Gastrocnemius medialis (tissue), 4 donors: ENCODE data around the gene EXD3.

Experiments
- POLR2A ChIP-seq, 2 donors: fragments of 450-650 bp; IDR thresholded peaks; one replicate each; pipeline ENCODE4 v1.6.1; 2017; ENCODE audit warnings: antibody characterized with exemption in 2 of 2, mild to moderate bottlenecking in 2 of 2, moderate library complexity in 2 of 2
- TF ChIP-seq, protein P1 (sequence below), 5 experiments: fragments of 450-650 bp in 3 of 5; fragments of 200-600 bp in 2 of 5; sonication (generic) in 2 of 5; IDR thresholded peaks in 4 of 5; conservative IDR thresholded peaks in 1 of 5; 1 replicate in 4 of 5; 2 replicates in 1 of 5; pipeline ENCODE4 v1.5.1; 2016 to 2019; ENCODE audit warnings: antibody characterized with exemption in 5 of 5, mild to moderate bottlenecking in 3 of 5, moderate library complexity in 3 of 5

DNA sequence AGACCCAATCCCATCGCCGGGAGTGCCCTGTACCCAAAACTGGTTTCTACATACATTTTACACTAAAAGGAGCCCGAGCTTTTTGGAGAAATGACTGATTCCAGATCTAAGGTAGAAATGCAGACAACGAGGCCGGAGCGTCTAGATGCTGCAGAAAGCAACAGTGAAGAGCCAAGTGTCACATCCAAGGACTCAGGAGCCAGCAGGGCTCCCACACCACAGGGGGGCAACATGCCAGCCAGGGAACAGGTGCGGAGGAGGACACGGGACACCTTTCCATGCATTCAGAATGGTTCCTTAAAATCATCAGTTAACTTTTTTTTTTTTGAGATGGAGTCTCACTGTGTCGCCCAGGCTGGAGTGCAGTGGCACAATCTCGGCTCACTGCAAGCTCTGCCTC is 97.8 kb downstream of the EXD3 start:
- no peak for TF ChIP-seq POLR2A (IDR thresholded peaks at IDR 0.05)
- TF ChIP-seq, protein P1, sequence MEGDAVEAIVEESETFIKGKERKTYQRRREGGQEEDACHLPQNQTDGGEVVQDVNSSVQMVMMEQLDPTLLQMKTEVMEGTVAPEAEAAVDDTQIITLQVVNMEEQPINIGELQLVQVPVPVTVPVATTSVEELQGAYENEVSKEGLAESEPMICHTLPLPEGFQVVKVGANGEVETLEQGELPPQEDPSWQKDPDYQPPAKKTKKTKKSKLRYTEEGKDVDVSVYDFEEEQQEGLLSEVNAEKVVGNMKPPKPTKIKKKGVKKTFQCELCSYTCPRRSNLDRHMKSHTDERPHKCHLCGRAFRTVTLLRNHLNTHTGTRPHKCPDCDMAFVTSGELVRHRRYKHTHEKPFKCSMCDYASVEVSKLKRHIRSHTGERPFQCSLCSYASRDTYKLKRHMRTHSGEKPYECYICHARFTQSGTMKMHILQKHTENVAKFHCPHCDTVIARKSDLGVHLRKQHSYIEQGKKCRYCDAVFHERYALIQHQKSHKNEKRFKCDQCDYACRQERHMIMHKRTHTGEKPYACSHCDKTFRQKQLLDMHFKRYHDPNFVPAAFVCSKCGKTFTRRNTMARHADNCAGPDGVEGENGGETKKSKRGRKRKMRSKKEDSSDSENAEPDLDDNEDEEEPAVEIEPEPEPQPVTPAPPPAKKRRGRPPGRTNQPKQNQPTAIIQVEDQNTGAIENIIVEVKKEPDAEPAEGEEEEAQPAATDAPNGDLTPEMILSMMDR (IDR thresholded peaks at IDR 0.05 in 4 of 5, conservative IDR thresholded peaks at IDR 0.05 in 1 of 5) = no peak
